NB4 (cell line): ENCODE measurements around the gene TMEM242.

Source experiments
- DNase-seq: peaks from one replicate; pipeline ENCODE4 v3.0.0; 2010; ENCODE audit warnings: low read depth
- H3K4me3 ChIP-seq: one replicate; pipeline ENCODE4 v1.5.1; 2011; ENCODE audit warnings: mild to moderate bottlenecking, low read depth, low read length, moderate library complexity
- CTCF ChIP-seq: IDR thresholded peaks from one replicate; pipeline ENCODE4 v1.5.1; 2012; ENCODE audit warnings: low read depth, low read length
- MAX ChIP-seq: IDR thresholded peaks from 2 replicates; pipeline ENCODE4 v1.6.1; 2011; ENCODE audit warnings: low read depth, low read length
- MYC ChIP-seq: IDR thresholded peaks from 2 replicates; pipeline ENCODE4 v1.6.1; 2011; ENCODE audit warnings: low read depth, low read length
- POLR2A ChIP-seq: IDR thresholded peaks from 2 replicates; pipeline ENCODE4 v1.6.1; 2011; ENCODE audit warnings: mild to moderate bottlenecking; ENCODE audit not compliant: insufficient read length; ENCODE audit errors: extremely low read depth

Gene TMEM242

GRCh38 chr6:157284738-157285421 is 38.4 kb downstream of the TMEM242 start:
- no peak overlapping the region for H3K4me3 ChIP-seq
- no peak for TF ChIP-seq MYC
- TF ChIP-seq MAX, result no peak
- no peak for TF ChIP-seq CTCF
- TF ChIP-seq POLR2A, result no peak
- DNase-seq, result no peak

GRCh38 chr6:157283900-157284737 is 39.2 kb downstream of the TMEM242 start:
- no peak for DNase-seq
- no peak overlapping the region for H3K4me3 ChIP-seq
- no peak for TF ChIP-seq MYC
- TF ChIP-seq POLR2A, result no peak
- TF ChIP-seq MAX, result no peak
- TF ChIP-seq CTCF, result no peak

GRCh38 chr6:157283330-157283898 is 39.9 kb downstream of the TMEM242 start:
- H3K4me3 ChIP-seq, result no peak overlapping the region
- TF ChIP-seq MYC, result no peak
- TF ChIP-seq POLR2A, result no peak
- no peak for DNase-seq

GRCh38 chr6:157282284-157282683 is 41.0 kb downstream of the TMEM242 start:
- TF ChIP-seq MYC (no peak), CTCF (no peak), MAX (no peak), POLR2A (no peak)
- H3K4me3 ChIP-seq, result no peak overlapping the region
- DNase-seq, result no peak

- TF ChIP-seq MAX (no peak), MYC (no peak), CTCF (no peak), POLR2A (no peak)
- H3K4me3 ChIP-seq, result no peak overlapping the region
- no peak for DNase-seq
These were observed 41.7 kb downstream of the TMEM242 start for GRCh38 chr6:157281570-157281969.

GRCh38 chr6:157280947-157281346 is 42.4 kb downstream of the TMEM242 start:
- no peak overlapping the region for H3K4me3 ChIP-seq
- TF ChIP-seq CTCF (no peak), MAX (no peak), POLR2A (no peak), MYC (no peak)
- no peak for DNase-seq
